HEK293 (cell line): ENCODE data around the gene CDH11.

Experiments
- CTCF ChIA-PET: fragments of 350-600 bp; formaldehyde crosslinking; extraction: SDS; loops from one replicate; lab custom pipeline; 2021; ENCODE audit warnings: antibody characterized with exemption; lab: Yijun Ruan, JAX
- POLR2A ChIA-PET: fragments of 300-600 bp; formaldehyde crosslinking; extraction: SDS; loops from one replicate; lab custom pipeline; 2020; ENCODE audit warnings: antibody characterized with exemption, inconsistent platforms; lab: Yijun Ruan, JAX
- H3K27ac ChIP-seq: fragments of 200-500 bp; sonication (Bioruptor generic); 2 replicates; pipeline ENCODE4 v1.5.1; 2014; ENCODE audit warnings: low read depth, low read length, control low read depth, inconsistent platforms; ENCODE audit errors: extremely low read depth
- H3K36me3 ChIP-seq, 2 experiments: fragments of 200-500 bp in 1 of 2; sonication (Bioruptor generic) in 1 of 2; 1 replicate in 1 of 2; 2 replicates in 1 of 2; pipeline ENCODE4 v1.5.1; 2014 to 2017; ENCODE audit warnings: inconsistent platforms in 2 of 2, low read length in 2 of 2; ENCODE audit not compliant: control insufficient read depth in 2 of 2, insufficient read depth in 1 of 2
- H3K4me1 ChIP-seq: fragments of 200-500 bp; sonication (Bioruptor generic); 2 replicates; pipeline ENCODE4 v1.5.1; 2014; ENCODE audit warnings: mild to moderate bottlenecking, low read length, inconsistent platforms; ENCODE audit not compliant: control insufficient read depth, insufficient read depth
- H3K4me3 ChIP-seq: 2 replicates; pipeline ENCODE4 v1.5.1; 2011; ENCODE audit warnings: low read depth, mild to moderate bottlenecking, control low read depth, low read length, moderate library complexity
- H3K9me3 ChIP-seq: fragments of 200-500 bp; sonication (Bioruptor generic); 2 replicates; pipeline ENCODE4 v1.5.1; 2014; ENCODE audit warnings: low read depth, low read length, inconsistent platforms; ENCODE audit not compliant: control insufficient read depth, insufficient read depth
- RBAK ChIP-seq: fragments of 450-650 bp; formaldehyde crosslinking; IDR thresholded peaks from 2 replicates; pipeline ENCODE4 v1.5.1; 2016; ENCODE audit warnings: missing biosample characterization, missing genetic modification characterization
- SP7 ChIP-seq: fragments of 450-650 bp; formaldehyde crosslinking; IDR thresholded peaks from 2 replicates; pipeline ENCODE4 v1.5.1; 2016; ENCODE audit warnings: missing biosample characterization, missing genetic modification characterization
- ZBTB20 ChIP-seq: fragments of 450-650 bp; formaldehyde crosslinking; IDR thresholded peaks from 2 replicates; pipeline ENCODE4 v1.5.1; 2016; ENCODE audit warnings: missing biosample characterization, missing genetic modification characterization
- ZBTB21 ChIP-seq: fragments of 450-650 bp; formaldehyde crosslinking; IDR thresholded peaks from 2 replicates; pipeline ENCODE4 v1.5.1; 2017; ENCODE audit warnings: missing biosample characterization, missing genetic modification characterization
- ZBTB49 ChIP-seq: fragments of 450-650 bp; formaldehyde crosslinking; IDR thresholded peaks from 2 replicates; pipeline ENCODE4 v1.5.1; 2016; ENCODE audit warnings: missing biosample characterization, missing genetic modification characterization, low read depth
- ZNF266 ChIP-seq: fragments of 450-650 bp; formaldehyde crosslinking; IDR thresholded peaks from 2 replicates; pipeline ENCODE4 v1.5.1; 2016; ENCODE audit warnings: missing biosample characterization, missing genetic modification characterization, low read depth
- ZNF350 ChIP-seq: fragments of 450-650 bp; formaldehyde crosslinking; IDR thresholded peaks from 2 replicates; pipeline ENCODE4 v1.5.0; 2017; ENCODE audit warnings: missing biosample characterization, mild to moderate bottlenecking, missing genetic modification characterization
- ZNF596 ChIP-seq: fragments of 450-650 bp; IDR thresholded peaks from 2 replicates; pipeline ENCODE4 v1.5.0; 2018; ENCODE audit warnings: missing biosample characterization, mild to moderate bottlenecking, missing genetic modification characterization, moderate library complexity
- ZNF600 ChIP-seq: fragments of 450-650 bp; formaldehyde crosslinking; IDR thresholded peaks from 2 replicates; pipeline ENCODE4 v1.5.1; 2016; ENCODE audit warnings: missing biosample characterization, missing genetic modification characterization
- ZNF610 ChIP-seq: fragments of 450-650 bp; formaldehyde crosslinking; IDR thresholded peaks from 2 replicates; pipeline ENCODE4 v1.5.1; 2016; ENCODE audit warnings: missing biosample characterization, missing genetic modification characterization, borderline replicate concordance
- ZNF623 ChIP-seq: fragments of 450-650 bp; formaldehyde crosslinking; IDR thresholded peaks from 2 replicates; pipeline ENCODE4 v1.5.1; 2016; ENCODE audit warnings: missing biosample characterization, missing genetic modification characterization
- ZNF692 ChIP-seq: fragments of 450-650 bp; formaldehyde crosslinking; IDR thresholded peaks from 2 replicates; pipeline ENCODE4 v1.5.1; 2016; ENCODE audit warnings: missing biosample characterization, missing genetic modification characterization
- ZNF701 ChIP-seq: fragments of 450-650 bp; formaldehyde crosslinking; IDR thresholded peaks from 2 replicates; pipeline ENCODE4 v1.5.1; 2016; ENCODE audit warnings: missing biosample characterization, missing genetic modification characterization
- ZNF707 ChIP-seq: fragments of 450-650 bp; formaldehyde crosslinking; IDR thresholded peaks from 2 replicates; pipeline ENCODE4 v1.5.1; 2016; ENCODE audit warnings: missing biosample characterization, missing genetic modification characterization
- ZSCAN30 ChIP-seq: fragments of 450-650 bp; IDR thresholded peaks from 2 replicates; pipeline ENCODE4 v1.5.1; 2018; ENCODE audit warnings: missing biosample characterization, mild to moderate bottlenecking, missing genetic modification characterization, moderate library complexity
- ZSCAN5A ChIP-seq: fragments of 450-650 bp; formaldehyde crosslinking; IDR thresholded peaks from 2 replicates; pipeline ENCODE4 v1.5.1; 2016; ENCODE audit warnings: missing biosample characterization, missing genetic modification characterization
- TF ChIP-seq, protein P1 (sequence below): fragments of 450-650 bp; formaldehyde crosslinking; IDR thresholded peaks from 2 replicates; pipeline ENCODE4 v1.5.1; 2016; ENCODE audit warnings: missing biosample characterization, missing genetic modification characterization
- TF ChIP-seq, protein P2 (sequence below): fragments of 450-650 bp; formaldehyde crosslinking; IDR thresholded peaks from 2 replicates; pipeline ENCODE4 v1.5.1; 2017; ENCODE audit warnings: missing biosample characterization, missing genetic modification characterization
- TF ChIP-seq, protein P3 (sequence below): fragments of 450-650 bp; formaldehyde crosslinking; IDR thresholded peaks from 2 replicates; pipeline ENCODE4 v1.5.1; 2016; ENCODE audit warnings: missing biosample characterization, missing genetic modification characterization
- TF ChIP-seq, protein P4 (sequence below): fragments of 450-650 bp; formaldehyde crosslinking; IDR thresholded peaks from 2 replicates; pipeline ENCODE4 v1.5.0; 2017; ENCODE audit warnings: missing biosample characterization, missing genetic modification characterization, borderline replicate concordance
- TF ChIP-seq, protein P5 (sequence below): fragments of 450-650 bp; formaldehyde crosslinking; IDR thresholded peaks from 2 replicates; pipeline ENCODE4 v1.5.1; 2017; ENCODE audit warnings: missing biosample characterization, mild to moderate bottlenecking, missing genetic modification characterization, moderate library complexity

The CDH11 gene

GRCh38 chr16:64957246-64957645 is 164.6 kb downstream of the CDH11 start:
- H3K36me3 ChIP-seq, result no peaks in the 10 kb centered on the region
- CTCF ChIA-PET, result interaction anchor here (0.6 kb wide), 1 partner anchor 794 kb away, joined by 7 read pairs; no protein-coding TSS in a partner anchor
- H3K9me3 ChIP-seq, result no peaks in the 10 kb centered on the region
- POLR2A ChIA-PET, result no interaction called here
- no peaks in the 10 kb centered on the region for H3K4me1 ChIP-seq
- TF ChIP-seq, protein P1, sequence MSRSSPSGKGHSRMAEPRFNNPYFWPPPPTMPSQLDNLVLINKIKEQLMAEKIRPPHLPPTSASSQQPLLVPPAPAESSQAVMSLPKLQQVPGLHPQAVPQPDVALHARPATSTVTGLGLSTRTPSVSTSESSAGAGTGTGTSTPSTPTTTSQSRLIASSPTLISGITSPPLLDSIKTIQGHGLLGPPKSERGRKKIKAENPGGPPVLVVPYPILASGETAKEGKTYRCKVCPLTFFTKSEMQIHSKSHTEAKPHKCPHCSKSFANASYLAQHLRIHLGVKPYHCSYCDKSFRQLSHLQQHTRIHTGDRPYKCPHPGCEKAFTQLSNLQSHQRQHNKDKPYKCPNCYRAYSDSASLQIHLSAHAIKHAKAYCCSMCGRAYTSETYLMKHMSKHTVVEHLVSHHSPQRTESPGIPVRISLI (tag by site-specific recombination), result no peak
- TF ChIP-seq, protein P2, sequence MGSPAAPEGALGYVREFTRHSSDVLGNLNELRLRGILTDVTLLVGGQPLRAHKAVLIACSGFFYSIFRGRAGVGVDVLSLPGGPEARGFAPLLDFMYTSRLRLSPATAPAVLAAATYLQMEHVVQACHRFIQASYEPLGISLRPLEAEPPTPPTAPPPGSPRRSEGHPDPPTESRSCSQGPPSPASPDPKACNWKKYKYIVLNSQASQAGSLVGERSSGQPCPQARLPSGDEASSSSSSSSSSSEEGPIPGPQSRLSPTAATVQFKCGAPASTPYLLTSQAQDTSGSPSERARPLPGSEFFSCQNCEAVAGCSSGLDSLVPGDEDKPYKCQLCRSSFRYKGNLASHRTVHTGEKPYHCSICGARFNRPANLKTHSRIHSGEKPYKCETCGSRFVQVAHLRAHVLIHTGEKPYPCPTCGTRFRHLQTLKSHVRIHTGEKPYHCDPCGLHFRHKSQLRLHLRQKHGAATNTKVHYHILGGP (tag by site-specific recombination), result no peak
- TF ChIP-seq ZNF610 (tag by site-specific recombination), result no peak
- TF ChIP-seq, protein P3, sequence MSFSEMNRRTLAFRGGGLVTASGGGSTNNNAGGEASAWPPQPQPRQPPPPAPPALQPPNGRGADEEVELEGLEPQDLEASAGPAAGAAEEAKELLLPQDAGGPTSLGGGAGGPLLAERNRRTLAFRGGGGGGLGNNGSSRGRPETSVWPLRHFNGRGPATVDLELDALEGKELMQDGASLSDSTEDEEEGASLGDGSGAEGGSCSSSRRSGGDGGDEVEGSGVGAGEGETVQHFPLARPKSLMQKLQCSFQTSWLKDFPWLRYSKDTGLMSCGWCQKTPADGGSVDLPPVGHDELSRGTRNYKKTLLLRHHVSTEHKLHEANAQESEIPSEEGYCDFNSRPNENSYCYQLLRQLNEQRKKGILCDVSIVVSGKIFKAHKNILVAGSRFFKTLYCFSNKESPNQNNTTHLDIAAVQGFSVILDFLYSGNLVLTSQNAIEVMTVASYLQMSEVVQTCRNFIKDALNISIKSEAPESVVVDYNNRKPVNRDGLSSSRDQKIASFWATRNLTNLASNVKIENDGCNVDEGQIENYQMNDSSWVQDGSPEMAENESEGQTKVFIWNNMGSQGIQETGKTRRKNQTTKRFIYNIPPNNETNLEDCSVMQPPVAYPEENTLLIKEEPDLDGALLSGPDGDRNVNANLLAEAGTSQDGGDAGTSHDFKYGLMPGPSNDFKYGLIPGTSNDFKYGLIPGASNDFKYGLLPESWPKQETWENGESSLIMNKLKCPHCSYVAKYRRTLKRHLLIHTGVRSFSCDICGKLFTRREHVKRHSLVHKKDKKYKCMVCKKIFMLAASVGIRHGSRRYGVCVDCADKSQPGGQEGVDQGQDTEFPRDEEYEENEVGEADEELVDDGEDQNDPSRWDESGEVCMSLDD (tag by site-specific recombination), result no peak
- no peak for TF ChIP-seq ZNF707 (tag by site-specific recombination)
- TF ChIP-seq ZNF692, result no peak
- TF ChIP-seq ZNF600 (tag by site-specific recombination), result no peak
- no peak for TF ChIP-seq ZSCAN30 (tag by site-specific recombination)
- no peak for TF ChIP-seq RBAK (tag by site-specific recombination)
- TF ChIP-seq ZNF596 (tag by site-specific recombination), result no peak
- no peak for TF ChIP-seq ZNF623 (tag by site-specific recombination)
- TF ChIP-seq, protein P4, sequence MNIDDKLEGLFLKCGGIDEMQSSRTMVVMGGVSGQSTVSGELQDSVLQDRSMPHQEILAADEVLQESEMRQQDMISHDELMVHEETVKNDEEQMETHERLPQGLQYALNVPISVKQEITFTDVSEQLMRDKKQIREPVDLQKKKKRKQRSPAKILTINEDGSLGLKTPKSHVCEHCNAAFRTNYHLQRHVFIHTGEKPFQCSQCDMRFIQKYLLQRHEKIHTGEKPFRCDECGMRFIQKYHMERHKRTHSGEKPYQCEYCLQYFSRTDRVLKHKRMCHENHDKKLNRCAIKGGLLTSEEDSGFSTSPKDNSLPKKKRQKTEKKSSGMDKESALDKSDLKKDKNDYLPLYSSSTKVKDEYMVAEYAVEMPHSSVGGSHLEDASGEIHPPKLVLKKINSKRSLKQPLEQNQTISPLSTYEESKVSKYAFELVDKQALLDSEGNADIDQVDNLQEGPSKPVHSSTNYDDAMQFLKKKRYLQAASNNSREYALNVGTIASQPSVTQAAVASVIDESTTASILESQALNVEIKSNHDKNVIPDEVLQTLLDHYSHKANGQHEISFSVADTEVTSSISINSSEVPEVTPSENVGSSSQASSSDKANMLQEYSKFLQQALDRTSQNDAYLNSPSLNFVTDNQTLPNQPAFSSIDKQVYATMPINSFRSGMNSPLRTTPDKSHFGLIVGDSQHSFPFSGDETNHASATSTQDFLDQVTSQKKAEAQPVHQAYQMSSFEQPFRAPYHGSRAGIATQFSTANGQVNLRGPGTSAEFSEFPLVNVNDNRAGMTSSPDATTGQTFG (tag by site-specific recombination), result no peak
- TF ChIP-seq ZNF350 (tag by site-specific recombination), result no peak
- H3K4me3 ChIP-seq, result no peak overlapping the region
- no peak overlapping the region for H3K27ac ChIP-seq

- Histone ChIP-seq H3K9me3 (no peaks in the 10 kb centered on the region), H3K4me1 (no peaks in the 10 kb centered on the region), H3K27ac (no peak overlapping the region), H3K36me3 (no peaks in the 10 kb centered on the region), H3K4me3 (no peak overlapping the region)
- ChIA-PET POLR2A (no interaction called here), CTCF (no interaction called here)
- TF ChIP-seq ZNF701 (no peak), SP7 (tag by site-specific recombination) (no peak), ZBTB49 (tag by site-specific recombination) (no peak), ZSCAN5A (tag by site-specific recombination) (no peak), ZBTB20 (no peak), ZBTB21 (tag by site-specific recombination) (no peak), ZNF266 (no peak)
- TF ChIP-seq, protein P5, sequence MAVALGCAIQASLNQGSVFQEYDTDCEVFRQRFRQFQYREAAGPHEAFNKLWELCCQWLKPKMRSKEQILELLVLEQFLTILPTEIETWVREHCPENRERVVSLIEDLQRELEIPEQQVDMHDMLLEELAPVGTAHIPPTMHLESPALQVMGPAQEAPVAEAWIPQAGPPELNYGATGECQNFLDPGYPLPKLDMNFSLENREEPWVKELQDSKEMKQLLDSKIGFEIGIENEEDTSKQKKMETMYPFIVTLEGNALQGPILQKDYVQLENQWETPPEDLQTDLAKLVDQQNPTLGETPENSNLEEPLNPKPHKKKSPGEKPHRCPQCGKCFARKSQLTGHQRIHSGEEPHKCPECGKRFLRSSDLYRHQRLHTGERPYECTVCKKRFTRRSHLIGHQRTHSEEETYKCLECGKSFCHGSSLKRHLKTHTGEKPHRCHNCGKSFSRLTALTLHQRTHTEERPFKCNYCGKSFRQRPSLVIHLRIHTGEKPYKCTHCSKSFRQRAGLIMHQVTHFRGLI (tag by site-specific recombination), result no peak
These were observed 169.7 kb downstream of the CDH11 start for GRCh38 chr16:64952177-64952576.
